ENCODE measurements around the gene MUTYH.
A peak's percentile ranks its signal among the peaks of the same experiment; 100 is the strongest.

The MUTYH gene

GRCh38 chr1:45345014-45345413, 4.8 kb upstream of the MUTYH start:
- TF ChIP-seq MAX (IDR thresholded peaks at IDR 0.05) (no peak), ZBTB7A (IDR thresholded peaks at IDR 0.05; ENCODE audit: low read depth) (no peak), NFIC (IDR thresholded peaks at IDR 0.05) (no peak), FOXM1 (IDR thresholded peaks at IDR 0.05; ENCODE audit: borderline replicate concordance, low read depth) (no peak), CEBPB (IDR thresholded peaks at IDR 0.05) (no peak), TAF1 (IDR thresholded peaks at IDR 0.05; ENCODE audit: low read depth) (no peak), EGR1 (IDR thresholded peaks at IDR 0.05) (no peak), YY1 (IDR thresholded peaks at IDR 0.05; ENCODE audit: low read depth) (no peak), TCF12 (IDR thresholded peaks at IDR 0.05; ENCODE audit: low read depth) (no peak), CREB1 (IDR thresholded peaks at IDR 0.05; ENCODE audit: low read depth) (no peak), EP300 (IDR thresholded peaks at IDR 0.05; ENCODE audit: borderline replicate concordance) (no peak), RAD21 (IDR thresholded peaks at IDR 0.05; ENCODE audit: low read depth) (no peak), TEAD4 (IDR thresholded peaks at IDR 0.05) (no peak)
- TF ChIP-seq, protein P1, sequence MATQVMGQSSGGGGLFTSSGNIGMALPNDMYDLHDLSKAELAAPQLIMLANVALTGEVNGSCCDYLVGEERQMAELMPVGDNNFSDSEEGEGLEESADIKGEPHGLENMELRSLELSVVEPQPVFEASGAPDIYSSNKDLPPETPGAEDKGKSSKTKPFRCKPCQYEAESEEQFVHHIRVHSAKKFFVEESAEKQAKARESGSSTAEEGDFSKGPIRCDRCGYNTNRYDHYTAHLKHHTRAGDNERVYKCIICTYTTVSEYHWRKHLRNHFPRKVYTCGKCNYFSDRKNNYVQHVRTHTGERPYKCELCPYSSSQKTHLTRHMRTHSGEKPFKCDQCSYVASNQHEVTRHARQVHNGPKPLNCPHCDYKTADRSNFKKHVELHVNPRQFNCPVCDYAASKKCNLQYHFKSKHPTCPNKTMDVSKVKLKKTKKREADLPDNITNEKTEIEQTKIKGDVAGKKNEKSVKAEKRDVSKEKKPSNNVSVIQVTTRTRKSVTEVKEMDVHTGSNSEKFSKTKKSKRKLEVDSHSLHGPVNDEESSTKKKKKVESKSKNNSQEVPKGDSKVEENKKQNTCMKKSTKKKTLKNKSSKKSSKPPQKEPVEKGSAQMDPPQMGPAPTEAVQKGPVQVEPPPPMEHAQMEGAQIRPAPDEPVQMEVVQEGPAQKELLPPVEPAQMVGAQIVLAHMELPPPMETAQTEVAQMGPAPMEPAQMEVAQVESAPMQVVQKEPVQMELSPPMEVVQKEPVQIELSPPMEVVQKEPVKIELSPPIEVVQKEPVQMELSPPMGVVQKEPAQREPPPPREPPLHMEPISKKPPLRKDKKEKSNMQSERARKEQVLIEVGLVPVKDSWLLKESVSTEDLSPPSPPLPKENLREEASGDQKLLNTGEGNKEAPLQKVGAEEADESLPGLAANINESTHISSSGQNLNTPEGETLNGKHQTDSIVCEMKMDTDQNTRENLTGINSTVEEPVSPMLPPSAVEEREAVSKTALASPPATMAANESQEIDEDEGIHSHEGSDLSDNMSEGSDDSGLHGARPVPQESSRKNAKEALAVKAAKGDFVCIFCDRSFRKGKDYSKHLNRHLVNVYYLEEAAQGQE (IDR thresholded peaks at IDR 0.05; ENCODE audit: low read depth) = no peak
- TF ChIP-seq, protein P2, sequence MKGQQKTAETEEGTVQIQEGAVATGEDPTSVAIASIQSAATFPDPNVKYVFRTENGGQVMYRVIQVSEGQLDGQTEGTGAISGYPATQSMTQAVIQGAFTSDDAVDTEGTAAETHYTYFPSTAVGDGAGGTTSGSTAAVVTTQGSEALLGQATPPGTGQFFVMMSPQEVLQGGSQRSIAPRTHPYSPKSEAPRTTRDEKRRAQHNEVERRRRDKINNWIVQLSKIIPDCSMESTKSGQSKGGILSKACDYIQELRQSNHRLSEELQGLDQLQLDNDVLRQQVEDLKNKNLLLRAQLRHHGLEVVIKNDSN (IDR thresholded peaks at IDR 0.05) = no peak

DNA sequence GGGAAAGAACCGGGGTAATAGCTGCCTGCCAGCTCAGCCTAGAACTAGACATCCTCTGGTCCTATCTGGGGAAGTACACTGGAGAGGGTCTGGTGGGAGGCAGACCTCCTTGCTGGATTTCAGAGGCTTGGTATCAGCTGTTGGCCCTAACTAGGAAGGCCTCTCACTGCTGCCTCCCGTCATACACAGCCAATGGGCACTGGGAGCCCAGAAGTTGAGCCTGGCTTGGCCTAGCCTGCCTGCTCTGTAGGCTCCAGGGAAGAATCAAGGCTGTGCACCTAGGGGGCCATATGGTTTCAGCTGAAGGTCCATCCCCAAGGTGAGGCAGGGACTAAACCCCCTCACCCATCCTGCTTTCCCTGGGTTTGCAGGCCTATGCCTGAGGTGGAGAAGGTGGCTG, 4.3 kb upstream of the MUTYH start:
- TF ChIP-seq TCF12 (IDR thresholded peaks at IDR 0.05; ENCODE audit: low read depth) = no peak
- no peak for TF ChIP-seq ZBTB7A (IDR thresholded peaks at IDR 0.05; ENCODE audit: low read depth)
- no peak for TF ChIP-seq EGR1 (IDR thresholded peaks at IDR 0.05)
- no peak for TF ChIP-seq NFIC (IDR thresholded peaks at IDR 0.05)
- no peak for TF ChIP-seq RAD21 (IDR thresholded peaks at IDR 0.05; ENCODE audit: low read depth)
- no peak for TF ChIP-seq MAX (IDR thresholded peaks at IDR 0.05)
- TF ChIP-seq YY1 (IDR thresholded peaks at IDR 0.05; ENCODE audit: low read depth) = no peak
- no peak for TF ChIP-seq CREB1 (IDR thresholded peaks at IDR 0.05; ENCODE audit: low read depth)
- TF ChIP-seq TAF1 (IDR thresholded peaks at IDR 0.05; ENCODE audit: low read depth) = no peak
- no peak for TF ChIP-seq FOXM1 (IDR thresholded peaks at IDR 0.05; ENCODE audit: borderline replicate concordance, low read depth)
- TF ChIP-seq TEAD4 (IDR thresholded peaks at IDR 0.05) = no peak
- TF ChIP-seq, protein P1 (IDR thresholded peaks at IDR 0.05; ENCODE audit: low read depth) = no peak
- no peak for TF ChIP-seq CEBPB (IDR thresholded peaks at IDR 0.05)
- TF ChIP-seq, protein P2 (IDR thresholded peaks at IDR 0.05) = no peak

GRCh38 chr1:45340816-45341466, 701 bp upstream of the MUTYH start:
- TF ChIP-seq MAX (IDR thresholded peaks at IDR 0.05) (no peak), CREB1 (IDR thresholded peaks at IDR 0.05; ENCODE audit: low read depth) (no peak)
- TF ChIP-seq, protein P2 (IDR thresholded peaks at IDR 0.05) = peak; percentile 57

DNA sequence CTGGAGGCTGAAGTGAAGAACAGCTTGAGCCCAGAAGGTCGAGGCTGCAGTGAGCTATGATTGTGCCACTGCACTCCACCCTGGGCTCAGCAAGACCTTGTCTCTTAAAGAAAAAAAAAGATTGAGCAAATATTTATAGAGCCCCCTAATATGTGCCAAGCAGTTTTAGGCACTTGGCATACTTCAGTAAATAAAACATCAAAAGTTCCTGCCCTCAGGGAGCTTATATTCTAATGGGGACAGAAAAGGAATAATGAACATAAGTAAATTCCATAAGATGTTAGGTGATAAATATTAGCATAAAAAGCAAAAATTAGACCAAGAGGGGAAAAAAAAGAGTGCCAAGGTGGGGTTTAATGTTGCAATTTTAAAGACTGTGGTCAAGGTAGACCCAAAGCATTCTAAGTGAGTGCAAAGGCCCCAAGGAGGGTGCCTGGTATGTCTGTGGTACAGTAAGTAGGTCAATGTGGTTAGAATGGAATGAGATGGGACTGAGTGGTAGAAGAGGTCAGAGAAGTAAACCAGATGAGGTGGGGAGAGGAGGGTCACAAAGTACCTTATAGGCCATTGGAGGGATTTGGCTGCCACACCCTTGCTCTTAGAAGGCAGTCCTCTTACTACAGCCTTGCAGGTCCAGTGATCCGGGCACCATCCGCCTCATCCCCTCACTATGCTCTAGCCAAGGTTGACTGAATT, 2.5 kb downstream of the MUTYH start:
- TF ChIP-seq TEAD4 (IDR thresholded peaks at IDR 0.05) (no peak), FOXM1 (IDR thresholded peaks at IDR 0.05; ENCODE audit: borderline replicate concordance, low read depth) (no peak), NFIC (IDR thresholded peaks at IDR 0.05) (no peak), MAX (IDR thresholded peaks at IDR 0.05) (no peak), ZBTB7A (IDR thresholded peaks at IDR 0.05; ENCODE audit: low read depth) (no peak), EGR1 (IDR thresholded peaks at IDR 0.05) (no peak), RAD21 (IDR thresholded peaks at IDR 0.05; ENCODE audit: low read depth) (no peak), TCF12 (IDR thresholded peaks at IDR 0.05; ENCODE audit: low read depth) (no peak), CEBPB (IDR thresholded peaks at IDR 0.05) (no peak), EP300 (IDR thresholded peaks at IDR 0.05; ENCODE audit: borderline replicate concordance) (no peak), CREB1 (IDR thresholded peaks at IDR 0.05; ENCODE audit: low read depth) (no peak), YY1 (IDR thresholded peaks at IDR 0.05; ENCODE audit: low read depth) (no peak), TAF1 (IDR thresholded peaks at IDR 0.05; ENCODE audit: low read depth) (no peak)
- TF ChIP-seq, protein P2 (IDR thresholded peaks at IDR 0.05) = no peak
- TF ChIP-seq, protein P1 (IDR thresholded peaks at IDR 0.05; ENCODE audit: low read depth) = no peak
